SH-SY5Y (cell line): Measurements from ENCODE around the gene PROM1.
A peak's percentile ranks its signal among the peaks of the same experiment; 100 is the strongest.

Experiments
- GATA2 ChIP-seq: IDR thresholded peaks from 2 replicates; pipeline ENCODE4 v1.6.1; 2011; ENCODE audit warnings: mild to moderate bottlenecking, low read depth, low read length
- GATA3 ChIP-seq: IDR thresholded peaks from 2 replicates; pipeline ENCODE4 v1.6.1; 2011; ENCODE audit warnings: low read depth, mild to moderate bottlenecking, low read length, moderate library complexity

Gene PROM1

GRCh38 chr4:15976456-15977447 lies 107.1 kb downstream of the PROM1 start:
- no peak for TF ChIP-seq GATA3
- TF ChIP-seq GATA2, result no peak

DNA sequence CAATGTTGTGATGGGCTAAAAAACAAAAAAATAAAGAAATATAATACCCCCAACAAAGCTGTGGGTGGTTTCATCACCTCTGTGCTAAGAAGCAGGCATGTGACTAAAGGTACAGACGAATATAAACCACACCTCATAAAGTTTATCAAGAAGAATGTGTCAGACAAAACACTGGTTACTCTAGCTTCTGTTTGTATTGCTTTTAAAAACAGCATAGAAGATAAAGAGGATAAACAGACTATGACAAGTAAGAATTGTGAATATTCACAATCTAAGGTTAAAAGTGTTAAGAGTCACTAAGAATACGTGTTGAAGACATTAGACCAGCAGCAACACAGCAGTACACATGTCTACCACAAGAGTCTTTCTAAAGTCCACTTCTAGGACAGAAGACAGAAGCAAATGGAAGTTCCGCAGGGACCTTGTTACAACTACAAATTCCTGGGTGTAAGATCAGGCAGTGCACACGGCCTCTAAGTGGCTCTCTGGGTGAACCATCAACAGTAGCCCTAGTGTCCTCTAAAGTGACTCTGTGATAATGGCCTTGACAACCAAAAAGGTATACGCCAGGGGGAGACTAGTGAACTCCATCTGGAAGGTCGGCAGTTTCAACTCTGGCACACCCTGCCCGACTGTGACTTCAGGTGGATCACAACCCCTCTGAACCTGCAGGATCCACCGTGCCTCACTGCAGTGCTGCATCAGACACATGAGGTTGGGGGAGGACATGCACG lies 112.6 kb downstream of the PROM1 start:
- TF ChIP-seq GATA2 (no peak), GATA3 (no peak)

- no peak for TF ChIP-seq GATA2
- no peak for TF ChIP-seq GATA3
These were observed 115.1 kb downstream of the PROM1 start for GRCh38 chr4:15968551-15969300.

GRCh38 chr4:15965325-15965724 lies 118.5 kb downstream of the PROM1 start:
- no peak for TF ChIP-seq GATA3
- no peak for TF ChIP-seq GATA2

DNA sequence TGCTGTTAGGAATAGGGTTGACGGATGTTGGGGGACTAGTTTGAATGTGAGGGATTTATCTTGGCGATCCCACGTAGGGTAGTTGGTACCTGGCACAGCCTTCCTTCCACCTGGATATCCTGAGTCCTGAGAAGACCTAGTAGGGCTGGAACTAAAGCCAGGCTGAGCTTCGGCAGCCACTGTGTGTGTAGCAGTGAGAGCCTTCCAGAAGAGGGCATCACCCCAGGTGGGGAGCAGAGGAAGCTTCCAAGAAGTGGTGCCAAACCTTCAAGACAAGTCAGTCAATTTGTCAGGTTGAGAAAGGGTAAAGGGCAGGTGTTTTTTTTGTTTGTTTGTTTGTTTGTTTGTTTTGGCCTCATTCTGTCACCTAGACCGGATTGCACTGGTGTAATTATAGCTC lies 119.7 kb downstream of the PROM1 start:
- TF ChIP-seq GATA2 (no peak), GATA3 (no peak)

- TF ChIP-seq GATA2, result no peak
- no peak for TF ChIP-seq GATA3
These were observed 120.2 kb downstream of the PROM1 start for GRCh38 chr4:15963576-15963975.

- no peak for TF ChIP-seq GATA2
- no peak for TF ChIP-seq GATA3
These were observed 120.8 kb downstream of the PROM1 start, which contains the start of gene FGFBP2 for GRCh38 chr4:15963001-15963451. TSS of gene FGFBP2 (minus strand) at chr4:15963175. CDS start at chr4:15963129, 46 bp downstream.

DNA sequence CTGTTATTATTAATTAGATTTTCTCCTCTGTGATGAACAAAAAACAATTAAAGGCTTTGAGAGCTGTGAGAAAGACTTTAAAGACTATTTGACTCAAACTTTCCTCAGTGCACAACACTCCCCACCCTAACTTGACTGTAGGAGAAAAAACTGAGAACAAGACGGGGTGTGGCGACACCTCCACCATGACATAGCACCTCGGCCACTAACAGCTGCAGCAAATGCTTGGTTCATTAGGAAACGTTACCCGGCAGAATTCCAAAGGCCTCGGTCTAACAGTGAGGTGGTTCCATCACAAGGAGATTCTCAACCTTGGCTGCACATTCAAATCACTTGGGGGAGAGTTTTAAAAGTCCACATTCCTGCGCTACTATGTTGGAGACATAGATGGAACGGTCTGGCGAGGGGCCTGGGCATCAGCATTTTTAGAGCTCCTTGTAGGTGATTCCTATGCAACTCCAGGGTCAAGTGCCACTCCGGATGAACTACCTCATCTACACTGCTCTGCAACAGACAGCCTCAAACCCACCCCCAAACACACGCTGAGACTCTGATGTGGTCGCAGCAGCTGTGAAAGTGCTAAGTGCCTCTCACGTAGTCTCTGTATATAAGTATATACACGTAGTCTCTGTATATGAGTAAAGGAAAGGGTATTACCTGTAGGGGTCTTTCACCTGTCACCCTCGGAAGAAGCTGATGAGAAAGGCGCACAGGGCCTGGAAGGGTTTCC lies 121.9 kb downstream of the PROM1 start:
- no peak for TF ChIP-seq GATA3
- no peak for TF ChIP-seq GATA2

DNA sequence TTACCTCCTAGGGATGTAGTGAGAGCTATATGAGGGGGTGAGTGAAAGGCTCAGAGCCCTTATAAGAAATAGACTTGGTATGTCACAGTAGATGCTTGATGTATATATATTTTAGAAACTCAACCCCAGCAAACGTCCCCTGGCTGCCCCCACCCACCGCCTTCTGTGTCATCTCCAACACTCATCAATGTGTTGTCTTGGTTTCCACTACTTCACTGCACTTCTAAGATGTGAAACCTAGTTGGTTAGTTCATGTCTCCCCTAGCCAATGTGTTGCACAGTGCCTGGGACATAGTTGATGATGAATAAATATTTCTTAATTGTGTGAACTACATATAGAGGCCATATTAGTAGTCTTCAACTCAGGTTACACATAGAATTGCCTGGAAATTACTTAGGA lies 125.3 kb downstream of the PROM1 start:
- no peak for TF ChIP-seq GATA2
- TF ChIP-seq GATA3, result no peak

GRCh38 chr4:15956179-15956850 lies 127.5 kb downstream of the PROM1 start:
- TF ChIP-seq GATA3 (no peak), GATA2 (peak; percentile 77)

DNA sequence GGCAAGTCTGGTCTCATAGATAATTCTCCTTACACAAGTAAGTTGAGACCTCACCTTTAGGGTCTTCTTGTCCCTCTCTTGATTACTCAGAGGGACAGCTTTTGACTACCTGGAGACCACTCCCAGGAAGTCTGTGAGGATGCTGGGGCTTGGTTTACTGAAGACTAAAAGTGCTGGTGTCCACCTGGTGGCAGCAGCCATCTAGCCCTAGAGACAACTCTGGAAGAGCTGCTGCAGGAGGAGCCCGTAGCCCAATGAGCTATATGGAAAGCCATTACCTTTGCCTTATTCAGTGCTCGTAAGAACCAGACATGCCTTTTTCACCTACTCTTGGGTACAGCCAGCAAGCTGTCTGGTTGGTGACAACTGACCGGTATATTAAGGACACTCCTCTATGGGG lies 128.2 kb downstream of the PROM1 start:
- no peak for TF ChIP-seq GATA3
- TF ChIP-seq GATA2, result no peak

DNA sequence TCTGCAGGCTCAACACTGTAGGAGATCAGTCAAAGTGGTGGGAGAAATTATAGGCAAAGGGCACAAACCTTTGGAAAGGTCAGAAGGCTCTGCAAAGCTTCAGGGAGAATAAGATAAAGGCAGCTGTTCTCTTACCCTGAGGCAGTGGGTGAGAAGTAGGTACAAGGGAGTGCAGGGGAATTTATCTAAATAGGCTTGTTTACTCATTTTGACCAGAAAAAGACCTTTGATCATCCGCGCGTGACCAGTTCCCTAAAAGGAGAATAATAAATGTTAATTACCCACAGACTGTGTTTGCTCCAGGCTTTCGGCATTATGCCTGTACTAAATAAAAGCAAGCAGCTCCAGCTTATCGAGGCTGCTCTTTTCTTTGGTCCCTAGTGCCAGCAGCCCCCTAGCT lies 130.2 kb downstream of the PROM1 start:
- TF ChIP-seq GATA3 (no peak), GATA2 (no peak)

GRCh38 chr4:15951781-15952180 lies 132.0 kb downstream of the PROM1 start:
- no peak for TF ChIP-seq GATA2
- TF ChIP-seq GATA3, result no peak

GRCh38 chr4:15948826-15949225 lies 135.0 kb downstream of the PROM1 start:
- TF ChIP-seq GATA3, result no peak
- TF ChIP-seq GATA2, result no peak
